ENCODE results near the gene SPEF2. TPM values are rescaled to one million over a fixed set of nuclear protein-coding genes. Genes with fewer than 3 reads are reported as not detected.
A peak's percentile ranks its signal among the peaks of the same experiment; 100 is the strongest.

The SPEF2 gene
- total and polyA plus RNA-seq, 2 of the 13 experiments (the other 11 are each of a cell fraction or from before 2014, with no cell fraction given), result 1.5 to 2.3 TPM

DNA sequence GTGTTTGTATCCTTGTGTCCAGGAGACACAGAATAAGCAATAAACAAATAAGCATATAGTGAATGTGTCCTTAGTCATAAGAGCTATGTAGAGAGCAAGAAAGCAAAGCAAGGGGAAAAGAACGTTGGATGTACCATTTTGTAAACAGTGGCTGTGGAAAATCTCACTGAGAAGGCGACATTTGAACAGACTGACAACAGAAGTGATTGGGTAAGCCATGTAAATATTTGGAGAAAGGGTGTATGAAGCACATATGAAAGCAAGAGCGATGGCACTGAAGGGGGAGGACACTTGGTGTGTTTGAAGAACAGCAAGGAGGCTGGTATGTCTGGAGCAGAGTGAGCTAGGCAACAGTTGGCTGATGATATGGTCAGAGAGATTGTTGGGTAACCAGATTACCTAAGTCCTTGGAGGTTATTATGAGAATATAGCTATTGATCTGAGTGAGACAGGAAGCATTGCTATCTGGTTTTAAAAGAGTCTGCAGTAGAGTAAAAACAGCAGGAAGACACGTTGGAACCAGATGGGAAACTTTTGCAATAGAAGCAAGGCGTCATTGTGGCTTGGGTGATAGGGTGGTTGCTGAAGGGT, 123.6 kb downstream of the SPEF2 start (continued):
- TF ChIP-seq, protein P1, sequence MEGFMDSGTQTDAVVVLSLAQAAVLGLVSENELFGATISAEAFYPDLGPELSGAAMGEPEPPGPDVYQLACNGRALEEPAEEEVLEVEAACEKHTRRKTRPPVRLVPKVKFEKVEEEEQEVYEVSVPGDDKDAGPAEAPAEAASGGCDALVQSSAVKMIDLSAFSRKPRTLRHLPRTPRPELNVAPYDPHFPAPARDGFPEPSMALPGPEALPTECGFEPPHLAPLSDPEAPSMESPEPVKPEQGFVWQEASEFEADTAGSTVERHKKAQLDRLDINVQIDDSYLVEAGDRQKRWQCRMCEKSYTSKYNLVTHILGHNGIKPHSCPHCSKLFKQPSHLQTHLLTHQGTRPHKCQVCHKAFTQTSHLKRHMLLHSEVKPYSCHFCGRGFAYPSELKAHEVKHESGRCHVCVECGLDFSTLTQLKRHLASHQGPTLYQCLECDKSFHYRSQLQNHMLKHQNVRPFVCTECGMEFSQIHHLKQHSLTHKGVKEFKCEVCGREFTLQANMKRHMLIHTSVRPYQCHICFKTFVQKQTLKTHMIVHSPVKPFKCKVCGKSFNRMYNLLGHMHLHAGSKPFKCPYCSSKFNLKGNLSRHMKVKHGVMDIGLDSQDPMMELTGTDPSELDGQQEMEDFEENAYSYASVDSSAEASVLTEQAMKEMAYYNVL (CRISPR knock-in tag; IDR thresholded peaks at IDR 0.05; ENCODE audit: borderline replicate concordance), result peak; percentile 68; the same call in 1 of the 2 replicates
- TF ChIP-seq, protein P2, sequence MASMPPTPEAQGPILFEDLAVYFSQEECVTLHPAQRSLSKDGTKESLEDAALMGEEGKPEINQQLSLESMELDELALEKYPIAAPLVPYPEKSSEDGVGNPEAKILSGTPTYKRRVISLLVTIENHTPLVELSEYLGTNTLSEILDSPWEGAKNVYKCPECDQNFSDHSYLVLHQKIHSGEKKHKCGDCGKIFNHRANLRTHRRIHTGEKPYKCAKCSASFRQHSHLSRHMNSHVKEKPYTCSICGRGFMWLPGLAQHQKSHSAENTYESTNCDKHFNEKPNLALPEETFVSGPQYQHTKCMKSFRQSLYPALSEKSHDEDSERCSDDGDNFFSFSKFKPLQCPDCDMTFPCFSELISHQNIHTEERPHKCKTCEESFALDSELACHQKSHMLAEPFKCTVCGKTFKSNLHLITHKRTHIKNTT (CRISPR knock-in tag; IDR thresholded peaks at IDR 0.05), result no peak
- peak; percentile 88 for TF ChIP-seq FOXA3 (CRISPR knock-in tag; IDR thresholded peaks at IDR 0.05)
- TF ChIP-seq ZNF292 (CRISPR knock-in tag; IDR thresholded peaks at IDR 0.05; ENCODE audit: borderline replicate concordance, low read depth), result 0 out of 2 replicates have a peak, but pooled peaks have one; percentile 34
- peak; percentile 63; the same call in 1 of the 2 replicates for TF ChIP-seq FOXJ3 (CRISPR knock-in tag; IDR thresholded peaks at IDR 0.05; ENCODE audit: borderline replicate concordance)
- peak; percentile 76 for TF ChIP-seq ZNF644 (CRISPR knock-in tag; IDR thresholded peaks at IDR 0.05; ENCODE audit: low read depth)
- TF ChIP-seq, protein P3, sequence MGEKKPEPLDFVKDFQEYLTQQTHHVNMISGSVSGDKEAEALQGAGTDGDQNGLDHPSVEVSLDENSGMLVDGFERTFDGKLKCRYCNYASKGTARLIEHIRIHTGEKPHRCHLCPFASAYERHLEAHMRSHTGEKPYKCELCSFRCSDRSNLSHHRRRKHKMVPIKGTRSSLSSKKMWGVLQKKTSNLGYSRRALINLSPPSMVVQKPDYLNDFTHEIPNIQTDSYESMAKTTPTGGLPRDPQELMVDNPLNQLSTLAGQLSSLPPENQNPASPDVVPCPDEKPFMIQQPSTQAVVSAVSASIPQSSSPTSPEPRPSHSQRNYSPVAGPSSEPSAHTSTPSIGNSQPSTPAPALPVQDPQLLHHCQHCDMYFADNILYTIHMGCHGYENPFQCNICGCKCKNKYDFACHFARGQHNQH (CRISPR knock-in tag; IDR thresholded peaks at IDR 0.05), result 0 out of 2 replicates have a peak, but pooled peaks have one; percentile 31
- TF ChIP-seq FOXK2 (IDR thresholded peaks at IDR 0.05), result peak; percentile 59; the same call in 1 of the 2 replicates
- 0 out of 2 replicates have a peak, but pooled peaks have one; percentile 10 for TF ChIP-seq ATF7 (IDR thresholded peaks at IDR 0.05)
- TF ChIP-seq ATF7 (CRISPR knock-in tag; IDR thresholded peaks at IDR 0.05), result no peak
- TF ChIP-seq TBL1XR1 (IDR thresholded peaks at IDR 0.05; ENCODE audit: borderline replicate concordance, low read length, partially characterized antibody), result peak; percentile 76
- TF ChIP-seq ZNF12 (CRISPR knock-in tag; IDR thresholded peaks at IDR 0.05), result 0 out of 2 replicates have a peak, but pooled peaks have one; percentile 41
- TF ChIP-seq, protein P4, sequence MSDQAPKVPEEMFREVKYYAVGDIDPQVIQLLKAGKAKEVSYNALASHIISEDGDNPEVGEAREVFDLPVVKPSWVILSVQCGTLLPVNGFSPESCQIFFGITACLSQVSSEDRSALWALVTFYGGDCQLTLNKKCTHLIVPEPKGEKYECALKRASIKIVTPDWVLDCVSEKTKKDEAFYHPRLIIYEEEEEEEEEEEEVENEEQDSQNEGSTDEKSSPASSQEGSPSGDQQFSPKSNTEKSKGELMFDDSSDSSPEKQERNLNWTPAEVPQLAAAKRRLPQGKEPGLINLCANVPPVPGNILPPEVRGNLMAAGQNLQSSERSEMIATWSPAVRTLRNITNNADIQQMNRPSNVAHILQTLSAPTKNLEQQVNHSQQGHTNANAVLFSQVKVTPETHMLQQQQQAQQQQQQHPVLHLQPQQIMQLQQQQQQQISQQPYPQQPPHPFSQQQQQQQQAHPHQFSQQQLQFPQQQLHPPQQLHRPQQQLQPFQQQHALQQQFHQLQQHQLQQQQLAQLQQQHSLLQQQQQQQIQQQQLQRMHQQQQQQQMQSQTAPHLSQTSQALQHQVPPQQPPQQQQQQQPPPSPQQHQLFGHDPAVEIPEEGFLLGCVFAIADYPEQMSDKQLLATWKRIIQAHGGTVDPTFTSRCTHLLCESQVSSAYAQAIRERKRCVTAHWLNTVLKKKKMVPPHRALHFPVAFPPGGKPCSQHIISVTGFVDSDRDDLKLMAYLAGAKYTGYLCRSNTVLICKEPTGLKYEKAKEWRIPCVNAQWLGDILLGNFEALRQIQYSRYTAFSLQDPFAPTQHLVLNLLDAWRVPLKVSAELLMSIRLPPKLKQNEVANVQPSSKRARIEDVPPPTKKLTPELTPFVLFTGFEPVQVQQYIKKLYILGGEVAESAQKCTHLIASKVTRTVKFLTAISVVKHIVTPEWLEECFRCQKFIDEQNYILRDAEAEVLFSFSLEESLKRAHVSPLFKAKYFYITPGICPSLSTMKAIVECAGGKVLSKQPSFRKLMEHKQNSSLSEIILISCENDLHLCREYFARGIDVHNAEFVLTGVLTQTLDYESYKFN (CRISPR knock-in tag; conservative IDR thresholded peaks at IDR 0.05), result peak; percentile 57
- TF ChIP-seq ISL2 (CRISPR knock-in tag; IDR thresholded peaks at IDR 0.05), result peak; percentile 61
- TF ChIP-seq POGZ (CRISPR knock-in tag; IDR thresholded peaks at IDR 0.05), result peak; percentile 66
